ENCODE results near the gene PEF1. TPM values are rescaled to one million over a fixed set of nuclear protein-coding genes. Genes with fewer than 3 reads are reported as not detected.
A peak's percentile ranks its signal among the peaks of the same experiment; 100 is the strongest.

Gene PEF1
- total and polyA plus RNA-seq, 2 donors, result 53.7 to 83.1 TPM

GRCh38 chr1:31617218-31617915 is 27.3 kb downstream of the PEF1 start, which contains the start of gene HCRTR1:
Gene HCRTR1 (plus strand): TSS chr1:31617689. CDS start chr1:31619193, 1,504 bp downstream.
- WGBS, result 11% methylated on average over 48 of the region's 48 CpGs

GRCh38 chr1:31615939-31616338 is 28.7 kb downstream of the PEF1 start:
- 86% methylated on average over 2 of the region's 2 CpGs for WGBS
- Histone ChIP-seq H3K9me3 (ENCODE audit: control insufficient read depth in 2 of 2, insufficient read depth in 1 of 2, low read length in 1 of 2) (peaks cover 0 to 2% of the 10 kb centered on the region in 2 donors), H3K4me1 (ENCODE audit: control insufficient read depth in 2 of 2, insufficient read depth in 2 of 2, low read length in 2 of 2) (peaks cover 3 to 7% of the 10 kb centered on the region in 2 donors)

More at GRCh38 chr1:31617218-31617915, 27.3 kb downstream of the PEF1 start, which contains the start of gene HCRTR1:
- peak within 1 kb of the TSS; percentile 19 to 45 for H3K4me3 ChIP-seq (ENCODE audit: low read length in 2 of 2)
- peaks cover 3 to 7% of the 10 kb centered on the region in 2 donors for H3K4me1 ChIP-seq (ENCODE audit: control insufficient read depth in 2 of 2, insufficient read depth in 2 of 2, low read length in 2 of 2)
- no peaks in the 10 kb centered on the region for H3K36me3 ChIP-seq (ENCODE audit: control insufficient read depth in 2 of 2, insufficient read depth in 2 of 2, low read length in 1 of 2)
- peaks cover 0 to 2% of the 10 kb centered on the region in 2 donors for H3K9me3 ChIP-seq (ENCODE audit: control insufficient read depth in 2 of 2, insufficient read depth in 1 of 2, low read length in 1 of 2)
- peaks cover 16 to 51% of the 10 kb centered on the region in 2 donors for H3K27me3 ChIP-seq (ENCODE audit: control insufficient read depth in 2 of 2, insufficient read depth in 1 of 2, low read length in 1 of 2)
- DNase-seq (ENCODE audit: low read depth in 6 of 9, low spot score in 9 of 9), result no peak
- no peak within 1 kb of the TSS for H3K27ac ChIP-seq (ENCODE audit: low read depth in 1 of 2, low read length in 1 of 2)

GRCh38 chr1:31615414-31615813 is 29.3 kb downstream of the PEF1 start:
- Histone ChIP-seq H3K27me3 (ENCODE audit: control insufficient read depth in 2 of 2, insufficient read depth in 1 of 2, low read length in 1 of 2) (peaks cover 16 to 51% of the 10 kb centered on the region in 2 donors), H3K27ac (ENCODE audit: low read depth in 1 of 2, low read length in 1 of 2) (no peak overlapping the region), H3K4me1 (ENCODE audit: control insufficient read depth in 2 of 2, insufficient read depth in 2 of 2, low read length in 2 of 2) (peaks cover 3 to 7% of the 10 kb centered on the region in 2 donors), H3K36me3 (ENCODE audit: control insufficient read depth in 2 of 2, insufficient read depth in 2 of 2, low read length in 1 of 2) (no peaks in the 10 kb centered on the region), H3K9me3 (ENCODE audit: control insufficient read depth in 2 of 2, insufficient read depth in 1 of 2, low read length in 1 of 2) (peaks cover 0 to 2% of the 10 kb centered on the region in 2 donors), H3K4me3 (ENCODE audit: low read length in 2 of 2) (no peak overlapping the region)
- WGBS, result 96% methylated on average over 6 of the region's 6 CpGs
- DNase-seq (ENCODE audit: low read depth in 6 of 9, low spot score in 9 of 9), result no peak

More at GRCh38 chr1:31615939-31616338, 28.7 kb downstream of the PEF1 start:
- Histone ChIP-seq H3K27ac (ENCODE audit: low read depth in 1 of 2, low read length in 1 of 2) (no peak overlapping the region), H3K27me3 (ENCODE audit: control insufficient read depth in 2 of 2, insufficient read depth in 1 of 2, low read length in 1 of 2) (peaks cover 16 to 51% of the 10 kb centered on the region in 2 donors), H3K4me3 (ENCODE audit: low read length in 2 of 2) (no peak overlapping the region), H3K36me3 (ENCODE audit: control insufficient read depth in 2 of 2, insufficient read depth in 2 of 2, low read length in 1 of 2) (no peaks in the 10 kb centered on the region)
- no peak for DNase-seq (ENCODE audit: low read depth in 6 of 9, low spot score in 9 of 9)

- Histone ChIP-seq H3K4me3 (ENCODE audit: low read length in 2 of 2) (no peak overlapping the region), H3K9me3 (ENCODE audit: control insufficient read depth in 2 of 2, insufficient read depth in 1 of 2, low read length in 1 of 2) (peaks cover 0 to 2% of the 10 kb centered on the region in 2 donors), H3K4me1 (ENCODE audit: control insufficient read depth in 2 of 2, insufficient read depth in 2 of 2, low read length in 2 of 2) (peaks cover 3 to 7% of the 10 kb centered on the region in 2 donors), H3K27me3 (ENCODE audit: control insufficient read depth in 2 of 2, insufficient read depth in 1 of 2, low read length in 1 of 2) (peaks cover 16 to 50% of the 10 kb centered on the region in 2 donors), H3K36me3 (ENCODE audit: control insufficient read depth in 2 of 2, insufficient read depth in 2 of 2, low read length in 1 of 2) (no peaks in the 10 kb centered on the region), H3K27ac (ENCODE audit: low read depth in 1 of 2, low read length in 1 of 2) (no peak overlapping the region)
- DNase-seq (ENCODE audit: low read depth in 6 of 9, low spot score in 9 of 9), result no peak
- WGBS, result 90% methylated on average over 8 of the region's 8 CpGs
Observed at GRCh38 chr1:31614414-31615005, 30.2 kb downstream of the PEF1 start.

GRCh38 chr1:31609514-31610118 is 35.1 kb downstream of the PEF1 start:
- no peak overlapping the region for H3K4me3 ChIP-seq (ENCODE audit: low read length in 2 of 2)
- H3K27ac ChIP-seq (ENCODE audit: low read depth in 1 of 2, low read length in 1 of 2), result no peak overlapping the region
- DNase-seq (ENCODE audit: low read depth in 6 of 9, low spot score in 9 of 9), result no peak
- WGBS, result 35% methylated on average over 1 of the region's 1 CpG
- no peaks in the 10 kb centered on the region for H3K9me3 ChIP-seq (ENCODE audit: control insufficient read depth in 2 of 2, insufficient read depth in 1 of 2, low read length in 1 of 2)
- H3K4me1 ChIP-seq (ENCODE audit: control insufficient read depth in 2 of 2, insufficient read depth in 2 of 2, low read length in 2 of 2), result no peaks in the 10 kb centered on the region
- peaks cover 0 to 2% of the 10 kb centered on the region in 2 donors for H3K27me3 ChIP-seq (ENCODE audit: control insufficient read depth in 2 of 2, insufficient read depth in 1 of 2, low read length in 1 of 2)
- H3K36me3 ChIP-seq (ENCODE audit: control insufficient read depth in 2 of 2, insufficient read depth in 2 of 2, low read length in 1 of 2), result no peaks in the 10 kb centered on the region

GRCh38 chr1:31607360-31607759 is 37.3 kb downstream of the PEF1 start:
- no peaks in the 10 kb centered on the region for H3K4me1 ChIP-seq (ENCODE audit: control insufficient read depth in 2 of 2, insufficient read depth in 2 of 2, low read length in 2 of 2)
- DNase-seq (ENCODE audit: low read depth in 6 of 9, low spot score in 9 of 9), result no peak
- WGBS, result 96% methylated on average over 5 of the region's 5 CpGs

GRCh38 chr1:31605908-31606427 is 38.7 kb downstream of the PEF1 start:
- DNase-seq (ENCODE audit: low read depth in 6 of 9, low spot score in 9 of 9), result no peak
- WGBS, result 98% methylated on average over 4 of the region's 4 CpGs

More at GRCh38 chr1:31607360-31607759, 37.3 kb downstream of the PEF1 start:
- Histone ChIP-seq H3K4me3 (ENCODE audit: low read length in 2 of 2) (no peak overlapping the region), H3K27me3 (ENCODE audit: control insufficient read depth in 2 of 2, insufficient read depth in 1 of 2, low read length in 1 of 2) (no peaks in the 10 kb centered on the region), H3K9me3 (ENCODE audit: control insufficient read depth in 2 of 2, insufficient read depth in 1 of 2, low read length in 1 of 2) (no peaks in the 10 kb centered on the region), H3K27ac (ENCODE audit: low read depth in 1 of 2, low read length in 1 of 2) (no peak overlapping the region), H3K36me3 (ENCODE audit: control insufficient read depth in 2 of 2, insufficient read depth in 2 of 2, low read length in 1 of 2) (no peaks in the 10 kb centered on the region)

GRCh38 chr1:31602081-31602480 is 42.6 kb downstream of the PEF1 start:
- Histone ChIP-seq H3K36me3 (ENCODE audit: control insufficient read depth in 2 of 2, insufficient read depth in 2 of 2, low read length in 1 of 2) (no peaks in the 10 kb centered on the region), H3K4me3 (ENCODE audit: low read length in 2 of 2) (no peak overlapping the region), H3K4me1 (ENCODE audit: control insufficient read depth in 2 of 2, insufficient read depth in 2 of 2, low read length in 2 of 2) (no peaks in the 10 kb centered on the region), H3K27ac (ENCODE audit: low read depth in 1 of 2, low read length in 1 of 2) (no peak overlapping the region), H3K27me3 (ENCODE audit: control insufficient read depth in 2 of 2, insufficient read depth in 1 of 2, low read length in 1 of 2) (no peaks in the 10 kb centered on the region), H3K9me3 (ENCODE audit: control insufficient read depth in 2 of 2, insufficient read depth in 1 of 2, low read length in 1 of 2) (no peaks in the 10 kb centered on the region)
- no peak for DNase-seq (ENCODE audit: low read depth in 6 of 9, low spot score in 9 of 9)
- WGBS, result 96% methylated on average over 2 of the region's 2 CpGs

More at GRCh38 chr1:31605908-31606427, 38.7 kb downstream of the PEF1 start:
- Histone ChIP-seq H3K4me3 (ENCODE audit: low read length in 2 of 2) (no peak overlapping the region), H3K27me3 (ENCODE audit: control insufficient read depth in 2 of 2, insufficient read depth in 1 of 2, low read length in 1 of 2) (no peaks in the 10 kb centered on the region), H3K27ac (ENCODE audit: low read depth in 1 of 2, low read length in 1 of 2) (no peak overlapping the region), H3K4me1 (ENCODE audit: control insufficient read depth in 2 of 2, insufficient read depth in 2 of 2, low read length in 2 of 2) (no peaks in the 10 kb centered on the region), H3K36me3 (ENCODE audit: control insufficient read depth in 2 of 2, insufficient read depth in 2 of 2, low read length in 1 of 2) (no peaks in the 10 kb centered on the region), H3K9me3 (ENCODE audit: control insufficient read depth in 2 of 2, insufficient read depth in 1 of 2, low read length in 1 of 2) (no peaks in the 10 kb centered on the region)

- over 99% methylated on average over 2 of the region's 2 CpGs for WGBS
- Histone ChIP-seq H3K4me3 (ENCODE audit: low read length in 2 of 2) (no peak overlapping the region), H3K4me1 (ENCODE audit: control insufficient read depth in 2 of 2, insufficient read depth in 2 of 2, low read length in 2 of 2) (peaks cover 0 to 6% of the 10 kb centered on the region in 2 donors), H3K36me3 (ENCODE audit: control insufficient read depth in 2 of 2, insufficient read depth in 2 of 2, low read length in 1 of 2) (no peaks in the 10 kb centered on the region), H3K27me3 (ENCODE audit: control insufficient read depth in 2 of 2, insufficient read depth in 1 of 2, low read length in 1 of 2) (no peaks in the 10 kb centered on the region), H3K9me3 (ENCODE audit: control insufficient read depth in 2 of 2, insufficient read depth in 1 of 2, low read length in 1 of 2) (no peaks in the 10 kb centered on the region), H3K27ac (ENCODE audit: low read depth in 1 of 2, low read length in 1 of 2) (no peak overlapping the region)
- no peak for DNase-seq (ENCODE audit: low read depth in 6 of 9, low spot score in 9 of 9)
Observed at GRCh38 chr1:31600641-31601040, 44.0 kb downstream of the PEF1 start.
